ENCODE measurements around the gene FNDC3B.

The FNDC3B gene

DNA sequence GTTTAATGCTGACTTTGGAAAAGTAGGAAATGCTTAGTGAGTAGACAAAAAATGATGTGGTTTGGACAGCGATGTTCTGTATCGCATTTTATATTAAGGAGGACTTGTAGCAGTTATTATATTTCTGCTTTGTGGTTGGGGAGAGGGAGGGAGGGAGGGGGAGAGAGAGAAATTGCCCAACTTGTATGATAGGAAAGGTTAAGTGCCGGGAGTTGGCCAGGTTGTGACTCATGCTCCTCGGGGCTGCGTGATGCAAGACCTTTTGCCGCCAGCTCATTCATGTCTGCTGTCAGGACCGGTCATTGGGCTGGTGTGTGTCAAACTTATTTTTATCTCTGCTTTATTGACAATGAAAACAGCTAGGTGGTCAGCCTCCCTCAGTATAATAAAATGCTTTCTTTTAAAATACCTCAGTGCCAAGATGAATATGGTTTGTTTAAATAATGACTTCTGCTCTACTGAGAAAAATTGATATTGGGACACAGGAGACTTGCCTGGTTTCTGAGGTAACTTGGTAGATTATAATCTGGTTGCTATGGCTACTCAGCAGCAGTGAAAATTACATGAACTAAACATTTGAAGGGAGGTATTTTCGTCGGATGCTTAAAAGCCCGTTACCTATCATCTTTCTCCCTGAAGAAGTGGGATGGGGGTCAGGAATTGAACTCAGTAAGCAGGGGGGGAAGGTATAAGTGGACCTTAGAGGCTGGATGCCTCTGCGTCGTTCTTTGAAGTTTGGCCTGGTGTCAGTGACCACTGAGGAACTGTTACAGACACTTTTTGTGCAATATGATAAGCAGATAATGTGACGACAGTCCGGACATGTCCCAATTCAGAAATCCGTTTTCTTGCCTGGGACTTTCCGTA is 90.7 kb downstream of the FNDC3B start:
- DNase-seq (ENCODE audit: insufficient read length, low spot score) (no peak), FAIRE-seq (no peak)
- TF ChIP-seq, protein P1, sequence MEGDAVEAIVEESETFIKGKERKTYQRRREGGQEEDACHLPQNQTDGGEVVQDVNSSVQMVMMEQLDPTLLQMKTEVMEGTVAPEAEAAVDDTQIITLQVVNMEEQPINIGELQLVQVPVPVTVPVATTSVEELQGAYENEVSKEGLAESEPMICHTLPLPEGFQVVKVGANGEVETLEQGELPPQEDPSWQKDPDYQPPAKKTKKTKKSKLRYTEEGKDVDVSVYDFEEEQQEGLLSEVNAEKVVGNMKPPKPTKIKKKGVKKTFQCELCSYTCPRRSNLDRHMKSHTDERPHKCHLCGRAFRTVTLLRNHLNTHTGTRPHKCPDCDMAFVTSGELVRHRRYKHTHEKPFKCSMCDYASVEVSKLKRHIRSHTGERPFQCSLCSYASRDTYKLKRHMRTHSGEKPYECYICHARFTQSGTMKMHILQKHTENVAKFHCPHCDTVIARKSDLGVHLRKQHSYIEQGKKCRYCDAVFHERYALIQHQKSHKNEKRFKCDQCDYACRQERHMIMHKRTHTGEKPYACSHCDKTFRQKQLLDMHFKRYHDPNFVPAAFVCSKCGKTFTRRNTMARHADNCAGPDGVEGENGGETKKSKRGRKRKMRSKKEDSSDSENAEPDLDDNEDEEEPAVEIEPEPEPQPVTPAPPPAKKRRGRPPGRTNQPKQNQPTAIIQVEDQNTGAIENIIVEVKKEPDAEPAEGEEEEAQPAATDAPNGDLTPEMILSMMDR (IDR thresholded peaks at IDR 0.05; ENCODE audit: insufficient read depth, missing control alignments): no peak

- DNase-seq (ENCODE audit: insufficient read length, low spot score): no peak
- TF ChIP-seq, protein P1 (IDR thresholded peaks at IDR 0.05; ENCODE audit: insufficient read depth, missing control alignments): no peak
- no peak for FAIRE-seq
These were observed 91.3 kb downstream of the FNDC3B start for GRCh38 chr3:172130717-172131050.

DNA sequence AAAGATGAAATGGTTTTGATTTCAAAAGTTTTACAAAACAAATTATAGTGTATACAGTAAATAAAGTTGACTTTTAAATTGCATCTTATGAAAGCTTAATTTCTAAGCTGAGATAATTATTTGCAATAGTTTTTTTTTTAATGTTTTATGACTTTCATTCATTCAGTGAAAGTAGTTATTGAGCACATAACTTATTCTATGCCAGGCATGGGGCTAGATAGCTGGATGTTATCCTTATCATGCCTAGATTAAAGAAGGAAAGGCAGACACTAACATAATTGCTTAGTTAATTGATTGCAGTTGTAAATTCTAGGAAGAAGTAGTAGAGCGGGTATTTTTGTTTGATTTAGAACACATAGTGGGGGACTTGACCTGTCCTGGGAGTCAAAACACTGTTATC is 92.4 kb downstream of the FNDC3B start:
- TF ChIP-seq, protein P1 (IDR thresholded peaks at IDR 0.05; ENCODE audit: insufficient read depth, missing control alignments): no peak
- DNase-seq (ENCODE audit: insufficient read length, low spot score): no peak
- no peak for FAIRE-seq

DNA sequence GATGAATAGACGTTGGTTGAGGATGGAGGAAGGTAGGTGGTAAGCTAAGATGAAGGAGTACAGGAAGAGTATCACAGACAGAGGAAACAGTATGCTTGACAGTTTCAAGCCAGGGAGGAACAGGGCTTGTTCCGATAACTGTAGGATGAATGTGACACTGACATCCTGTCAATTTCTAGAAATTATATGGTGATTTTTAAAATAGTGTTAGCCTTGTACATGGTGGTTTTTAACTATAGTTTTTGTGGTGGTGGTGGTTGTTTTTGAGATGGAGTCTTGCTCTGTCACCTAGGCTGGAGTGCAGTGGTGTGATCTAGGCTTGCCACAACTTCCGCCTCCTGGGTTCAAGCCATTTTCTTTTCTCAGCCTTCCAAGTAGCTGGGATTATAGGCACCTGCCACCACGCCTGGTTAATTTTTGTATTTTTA is 92.8 kb downstream of the FNDC3B start:
- TF ChIP-seq, protein P1 (IDR thresholded peaks at IDR 0.05; ENCODE audit: insufficient read depth, missing control alignments): no peak
- no peak for DNase-seq (ENCODE audit: insufficient read length, low spot score)
- FAIRE-seq: no peak

GRCh38 chr3:172132721-172133311 is 93.4 kb downstream of the FNDC3B start:
- TF ChIP-seq, protein P1 (IDR thresholded peaks at IDR 0.05; ENCODE audit: insufficient read depth, missing control alignments): no peak
- FAIRE-seq (no peak), DNase-seq (ENCODE audit: insufficient read length, low spot score) (no peak)

DNA sequence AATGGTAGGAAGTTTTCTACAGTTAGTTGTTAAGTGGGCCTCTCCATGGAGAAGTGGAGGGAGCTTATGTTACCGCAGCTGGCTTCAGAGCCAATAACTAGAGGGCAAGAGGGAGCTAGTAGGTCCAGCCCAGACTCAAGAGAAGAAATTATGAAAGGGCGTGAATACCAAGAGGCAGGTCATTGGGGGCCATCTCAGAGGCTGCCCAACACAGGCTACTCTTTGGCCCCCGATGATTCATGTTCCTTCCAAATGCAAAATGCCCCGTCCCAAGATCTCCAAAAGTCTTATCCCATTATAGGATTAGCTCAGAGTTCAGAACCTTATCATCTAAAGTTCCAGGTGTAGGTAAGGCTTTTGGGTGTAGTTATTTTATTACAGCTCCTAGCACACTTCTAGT is 94.5 kb downstream of the FNDC3B start:
- TF ChIP-seq, protein P1 (IDR thresholded peaks at IDR 0.05; ENCODE audit: insufficient read depth, missing control alignments): no peak
- FAIRE-seq (no peak), DNase-seq (ENCODE audit: insufficient read length, low spot score) (no peak)

DNA sequence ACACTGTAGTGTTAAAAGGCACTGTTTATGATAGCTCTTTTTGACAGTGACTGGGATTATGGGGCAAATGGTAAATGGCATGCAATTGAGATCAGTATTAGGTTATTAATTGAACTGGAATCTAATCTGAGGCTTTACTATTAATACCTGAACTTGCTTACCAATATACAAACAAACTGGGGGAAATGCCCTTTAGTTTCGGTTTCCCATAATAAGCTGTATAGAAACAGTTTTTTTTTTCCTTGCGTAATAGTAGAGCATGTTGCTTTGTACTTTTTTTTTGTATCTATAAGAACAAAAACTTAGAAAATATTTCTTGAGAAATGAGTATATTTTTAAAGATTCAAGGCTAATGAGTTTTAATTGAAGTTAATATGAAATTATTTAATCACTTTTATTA is 95.0 kb downstream of the FNDC3B start:
- DNase-seq (ENCODE audit: insufficient read length, low spot score): no peak
- no peak for FAIRE-seq
- TF ChIP-seq, protein P1 (IDR thresholded peaks at IDR 0.05; ENCODE audit: insufficient read depth, missing control alignments): no peak
